ENCODE data around the gene AZIN2. TPM values are rescaled to one million over a fixed set of nuclear protein-coding genes. Genes with fewer than 3 reads are reported as not detected.

The AZIN2 gene
- total and polyA plus RNA-seq, 10 of the 15 experiments (the other 5 are each of a cell fraction or from before 2014, with no cell fraction given): 0.02 to 0.85 (median 0.23) TPM

DNA sequence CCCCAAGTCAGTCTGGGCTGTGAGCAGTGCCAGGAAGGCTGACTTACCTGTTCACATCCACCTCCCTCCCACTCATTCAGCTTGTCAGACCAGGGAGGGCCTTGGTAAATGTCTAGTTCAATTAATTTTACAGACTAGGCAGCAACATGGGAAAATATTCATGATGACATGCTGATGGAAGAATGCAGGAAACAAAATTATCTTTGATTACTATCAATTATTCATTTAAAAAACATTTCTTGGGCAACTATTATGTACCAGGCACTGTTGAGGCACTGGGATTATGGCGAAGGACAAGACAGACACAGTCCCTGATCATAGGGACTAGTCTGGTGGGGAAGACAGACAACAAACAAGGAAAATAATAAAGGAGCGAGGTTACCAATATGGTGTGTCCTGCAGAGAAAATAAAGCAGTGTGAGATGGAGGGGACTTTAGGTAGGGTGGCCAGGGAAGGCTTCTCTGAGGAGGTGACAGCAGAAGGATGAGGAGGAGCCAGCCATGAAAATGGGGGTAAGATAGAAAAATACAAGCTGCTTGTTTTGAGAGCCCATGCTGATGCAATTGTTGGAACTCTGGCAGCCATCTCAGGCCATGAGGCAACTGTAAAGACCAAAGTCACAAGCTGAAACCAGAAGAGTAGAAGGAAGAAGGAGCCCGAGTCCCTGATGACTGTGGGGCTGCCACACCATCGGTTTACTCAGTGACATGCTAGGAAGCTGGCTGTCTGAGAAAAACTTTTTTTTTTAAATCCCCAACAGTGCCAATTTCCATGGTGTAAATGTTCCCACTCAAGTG, 86.9 kb downstream of the AZIN2 start (continued):
- TF ChIP-seq, protein P1, sequence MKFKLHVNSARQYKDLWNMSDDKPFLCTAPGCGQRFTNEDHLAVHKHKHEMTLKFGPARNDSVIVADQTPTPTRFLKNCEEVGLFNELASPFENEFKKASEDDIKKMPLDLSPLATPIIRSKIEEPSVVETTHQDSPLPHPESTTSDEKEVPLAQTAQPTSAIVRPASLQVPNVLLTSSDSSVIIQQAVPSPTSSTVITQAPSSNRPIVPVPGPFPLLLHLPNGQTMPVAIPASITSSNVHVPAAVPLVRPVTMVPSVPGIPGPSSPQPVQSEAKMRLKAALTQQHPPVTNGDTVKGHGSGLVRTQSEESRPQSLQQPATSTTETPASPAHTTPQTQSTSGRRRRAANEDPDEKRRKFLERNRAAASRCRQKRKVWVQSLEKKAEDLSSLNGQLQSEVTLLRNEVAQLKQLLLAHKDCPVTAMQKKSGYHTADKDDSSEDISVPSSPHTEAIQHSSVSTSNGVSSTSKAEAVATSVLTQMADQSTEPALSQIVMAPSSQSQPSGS (IDR thresholded peaks at IDR 0.05; ENCODE audit: low read length): no peak
- TF ChIP-seq ZNF384 (IDR thresholded peaks at IDR 0.05; ENCODE audit: borderline replicate concordance, low read depth, low read length) (no peak), NR2F1 (conservative IDR thresholded peaks at IDR 0.05) (no peak)

DNA sequence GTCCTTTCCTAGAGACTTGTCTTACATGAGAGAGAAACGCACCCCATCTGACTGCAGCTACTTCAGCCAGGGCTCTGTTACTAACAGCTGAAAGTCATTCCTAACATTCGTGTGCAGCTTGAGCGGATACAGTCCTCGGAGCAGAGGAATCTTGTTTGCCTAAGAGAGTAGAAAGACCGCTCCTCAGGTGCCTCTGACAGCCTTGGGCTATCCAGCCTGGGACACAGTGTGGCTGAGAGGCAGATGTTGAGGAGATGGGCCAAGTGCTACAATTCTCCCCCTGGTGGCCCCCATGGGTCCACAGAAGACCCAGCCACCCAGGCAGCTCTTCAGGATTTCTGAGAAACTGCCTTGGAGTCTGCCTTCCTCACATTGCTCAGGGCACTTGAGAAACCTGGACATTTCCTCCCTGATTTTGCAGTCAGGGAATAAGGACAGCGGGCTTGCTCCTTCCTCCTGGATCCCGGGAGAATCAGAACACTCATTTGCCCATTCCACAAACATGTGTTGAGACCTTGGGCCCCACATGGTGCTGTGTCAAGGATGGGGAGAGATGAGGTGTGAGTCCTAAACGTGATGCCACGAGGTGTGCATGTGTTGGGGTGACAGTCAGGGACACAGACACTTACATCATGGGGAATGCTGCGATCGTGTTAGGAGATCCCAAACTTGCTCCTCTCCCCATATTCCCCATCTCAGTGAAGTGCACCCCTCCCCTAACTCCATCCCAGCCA, 87.8 kb downstream of the AZIN2 start:
- 66% methylated on average over 11 of the region's 11 CpGs for WGBS (ENCODE audit: insufficient coverage, insufficient replicate concordance, low lambda C conversion rate, missing lambda C conversion rate)
- TF ChIP-seq PAX8 (IDR thresholded peaks at IDR 0.05): no peak
- TF ChIP-seq NFYA (IDR thresholded peaks at IDR 0.05; ENCODE audit: borderline replicate concordance, low read depth, low read length): no peak
- no peak for TF ChIP-seq YBX1 (IDR thresholded peaks at IDR 0.05)
- no peak for TF ChIP-seq KLF5 (IDR thresholded peaks at IDR 0.05; ENCODE audit: partially characterized antibody)
- TF ChIP-seq, protein P2, sequence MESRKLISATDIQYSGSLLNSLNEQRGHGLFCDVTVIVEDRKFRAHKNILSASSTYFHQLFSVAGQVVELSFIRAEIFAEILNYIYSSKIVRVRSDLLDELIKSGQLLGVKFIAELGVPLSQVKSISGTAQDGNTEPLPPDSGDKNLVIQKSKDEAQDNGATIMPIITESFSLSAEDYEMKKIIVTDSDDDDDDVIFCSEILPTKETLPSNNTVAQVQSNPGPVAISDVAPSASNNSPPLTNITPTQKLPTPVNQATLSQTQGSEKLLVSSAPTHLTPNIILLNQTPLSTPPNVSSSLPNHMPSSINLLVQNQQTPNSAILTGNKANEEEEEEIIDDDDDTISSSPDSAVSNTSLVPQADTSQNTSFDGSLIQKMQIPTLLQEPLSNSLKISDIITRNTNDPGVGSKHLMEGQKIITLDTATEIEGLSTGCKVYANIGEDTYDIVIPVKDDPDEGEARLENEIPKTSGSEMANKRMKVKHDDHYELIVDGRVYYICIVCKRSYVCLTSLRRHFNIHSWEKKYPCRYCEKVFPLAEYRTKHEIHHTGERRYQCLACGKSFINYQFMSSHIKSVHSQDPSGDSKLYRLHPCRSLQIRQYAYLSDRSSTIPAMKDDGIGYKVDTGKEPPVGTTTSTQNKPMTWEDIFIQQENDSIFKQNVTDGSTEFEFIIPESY (IDR thresholded peaks at IDR 0.05): no peak
- TF ChIP-seq, protein P3, sequence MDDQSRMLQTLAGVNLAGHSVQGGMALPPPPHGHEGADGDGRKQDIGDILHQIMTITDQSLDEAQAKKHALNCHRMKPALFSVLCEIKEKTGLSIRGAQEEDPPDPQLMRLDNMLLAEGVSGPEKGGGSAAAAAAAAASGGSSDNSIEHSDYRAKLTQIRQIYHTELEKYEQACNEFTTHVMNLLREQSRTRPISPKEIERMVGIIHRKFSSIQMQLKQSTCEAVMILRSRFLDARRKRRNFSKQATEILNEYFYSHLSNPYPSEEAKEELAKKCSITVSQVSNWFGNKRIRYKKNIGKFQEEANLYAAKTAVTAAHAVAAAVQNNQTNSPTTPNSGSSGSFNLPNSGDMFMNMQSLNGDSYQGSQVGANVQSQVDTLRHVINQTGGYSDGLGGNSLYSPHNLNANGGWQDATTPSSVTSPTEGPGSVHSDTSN (IDR thresholded peaks at IDR 0.05; ENCODE audit: insufficient replicate concordance, low read depth, low read length): no peak
- no peak for TF ChIP-seq CREB1 (IDR thresholded peaks at IDR 0.05; ENCODE audit: low read depth)
- no peak for TF ChIP-seq TCF3 (IDR thresholded peaks at IDR 0.05; ENCODE audit: borderline replicate concordance, insufficient read depth, low read depth, low read length)
- TF ChIP-seq PAX5 (IDR thresholded peaks at IDR 0.05; ENCODE audit: borderline replicate concordance, low read depth, low read length): no peak
- TF ChIP-seq SREBF1 (IDR thresholded peaks at IDR 0.05; ENCODE audit: low read length): no peak
- TF ChIP-seq POLR2AphosphoS2 (IDR thresholded peaks at IDR 0.05; ENCODE audit: low read depth, low read length): no peak
- no peak for TF ChIP-seq CHD4 (IDR thresholded peaks at IDR 0.05)

More for the DNA sequence above, 87.8 kb downstream of the AZIN2 start:
- Histone ChIP-seq H3K4me1 (ENCODE audit: control insufficient read depth, insufficient read depth, low read length) (no peaks in the 10 kb centered on the region), H3K79me2 (ENCODE audit: control insufficient read depth, insufficient read depth, low read length) (no peaks in the 10 kb centered on the region), H3K27me3 (replicated peaks in 1 of 2; ENCODE audit: control insufficient read depth in 2 of 2, insufficient read depth in 2 of 2, low read length in 1 of 2) (no peaks in the 10 kb centered on the region), H3K9ac (ENCODE audit: control insufficient read depth, insufficient read depth, low read length) (no peak overlapping the region), H3K4me2 (ENCODE audit: control insufficient read depth, insufficient read depth) (no peak overlapping the region), H3K27ac (ENCODE audit: control insufficient read depth, insufficient read depth) (no peak overlapping the region), H4K20me1 (ENCODE audit: control insufficient read depth, insufficient read depth) (no peaks in the 10 kb centered on the region; the same call in 1 of the 2 replicates), H3K4me3 (no peak overlapping the region), H3K9me3 (replicated peaks; ENCODE audit: control insufficient read depth, insufficient read depth, low read length) (no peaks in the 10 kb centered on the region), H3K36me3 (ENCODE audit: control insufficient read depth in 2 of 2, insufficient read depth in 2 of 2, low read length in 1 of 2) (no peaks in the 10 kb centered on the region), H2AFZ (ENCODE audit: control insufficient read depth, low read depth, low read length) (no peak overlapping the region)
- in situ Hi-C loops (cut with MboI) (no loop called here), intact Hi-C loops (cut with micrococcal nuclease; ENCODE audit: unreplicated experiment) (no loop called here)
- ChIA-PET CTCF (interaction anchor here (0.7 to 1.2 kb wide), 2 partner anchors 22 to 42 kb away, joined by 3 to 5 read pairs; no protein-coding TSS in a partner anchor), RAD21 (ENCODE audit: unreplicated experiment) (no interaction called here), SMC1A (ENCODE audit: uncharacterized antibody, unreplicated experiment) (no interaction called here), POLR2A (interaction anchor here (1.0 kb wide), 1 partner anchor 41 kb away, joined by 3 read pairs; no protein-coding TSS in a partner anchor)
- BruUV-seq (replicated peaks): no TSS peak
- DNase-seq (ENCODE audit: low read depth, low spot score) (no peak), FAIRE-seq (no peak), ATAC-seq (no peak)
